Tibial artery (tissue), 4 donors: ENCODE measurements around the gene PPL.

Experiments used
- DNase-seq, 2 donors: peaks; one replicate each; pipeline ENCODE4 v3.0.0-alpha.2; 2019
- H3K27ac ChIP-seq, 2 donors: fragments of 200-600 bp; sonication (generic) in 1 of 2; 1 replicate in 1 of 2; 2 replicates in 1 of 2; pipeline ENCODE4 v1.5.1; 2018 to 2019; ENCODE audit warnings: mild to moderate bottlenecking in 1 of 2
- H3K27me3 ChIP-seq, 2 donors: fragments of 200-600 bp; sonication (generic) in 1 of 2; one replicate each; pipeline versions ENCODE4 v1.5.1 to v1.6.0; 2016 to 2019
- H3K36me3 ChIP-seq, 3 donors: fragments of 200-600 bp; sonication (generic) in 2 of 3; one replicate each; pipeline ENCODE4 v1.5.1; 2016 to 2019; ENCODE audit warnings: mild to moderate bottlenecking in 2 of 3
- H3K4me1 ChIP-seq, 4 donors: fragments of 200-600 bp; sonication (generic) in 2 of 4; 1 replicate in 3 of 4; 2 replicates in 1 of 4; pipeline ENCODE4 v1.5.1; 2016 to 2019
- H3K4me3 ChIP-seq, 2 donors: fragments of 200-600 bp; sonication (generic) in 1 of 2; 1 replicate in 1 of 2; 2 replicates in 1 of 2; pipeline ENCODE4 v1.5.1; 2018 to 2019; ENCODE audit warnings: mild to moderate bottlenecking in 2 of 2
- H3K9me3 ChIP-seq, 3 donors: fragments of 200-600 bp; sonication (generic) in 1 of 3; one replicate each; pipeline ENCODE4 v1.5.1; 2016 to 2019
- CTCF ChIP-seq, 2 experiments: fragments of 200-600 bp in 1 of 2; fragments of 450-650 bp in 1 of 2; IDR thresholded peaks; one replicate each; pipeline ENCODE4 v1.5.1; 2017 to 2019; ENCODE audit warnings: antibody characterized with exemption in 2 of 2, mild to moderate bottlenecking in 1 of 2, moderate library complexity in 1 of 2
- intact Hi-C: fragments of 100-400 bp; cut with DNase I; formaldehyde crosslinking; loops from one replicate; pipeline ENCODE4 v1.15.0; 2023; ENCODE audit warnings: low total_unique reads

Gene PPL

GRCh38 chr16:4936991-4937781 is at the start of gene PPL:
Gene PPL, minus strand, starts transcription at chr16:4937148. Its CDS starts 103 bp downstream, at chr16:4937045.
- DNase-seq, result peak; percentile 61 to 82
- peak within 1 kb of the TSS; percentile 60 to 74 for H3K27ac ChIP-seq

GRCh38 chr16:4984174-4984990 is 47.4 kb upstream of the PPL start:
- no peak overlapping the region for H3K27ac ChIP-seq
- H3K36me3 ChIP-seq, result no peaks in the 10 kb centered on the region
- H3K27me3 ChIP-seq, result peaks cover 0 to 32% of the 10 kb centered on the region in 2 donors
- no peak for DNase-seq
- peaks cover 0 to 6% (median 0%) of the 10 kb centered on the region in 3 donors for H3K9me3 ChIP-seq
- peaks cover 0 to 4% (median 0%) of the 10 kb centered on the region in 4 donors for H3K4me1 ChIP-seq
- TF ChIP-seq CTCF (IDR thresholded peaks at IDR 0.05), result no peak
- H3K4me3 ChIP-seq, result no peak overlapping the region
- intact Hi-C loops, result no loop called here

More at GRCh38 chr16:4936991-4937781, at the start of gene PPL:
- peak within 1 kb of the TSS; percentile 59 to 62 for H3K4me3 ChIP-seq
- H3K4me1 ChIP-seq, result peaks cover 0 to 45% (median 36%) of the 10 kb centered on the region in 4 donors
- H3K27me3 ChIP-seq, result peaks cover 0 to 33% of the 10 kb centered on the region in 2 donors
- TF ChIP-seq CTCF (IDR thresholded peaks at IDR 0.05), result no peak
- no peaks in the 10 kb centered on the region for H3K9me3 ChIP-seq
- intact Hi-C loops, result no loop called here
- H3K36me3 ChIP-seq, result no peaks in the 10 kb centered on the region

GRCh38 chr16:4982056-4982867 is 45.3 kb upstream of the PPL start:
- no peak for DNase-seq
- Histone ChIP-seq H3K27me3 (peaks cover 0 to 11% of the 10 kb centered on the region in 2 donors), H3K27ac (no peak overlapping the region), H3K4me3 (no peak overlapping the region), H3K4me1 (no peaks in the 10 kb centered on the region), H3K36me3 (no peaks in the 10 kb centered on the region), H3K9me3 (peaks cover 0 to 6% (median 0%) of the 10 kb centered on the region in 3 donors)
- intact Hi-C loops, result no loop called here
- no peak for TF ChIP-seq CTCF (IDR thresholded peaks at IDR 0.05)

GRCh38 chr16:4981473-4981872 is 44.5 kb upstream of the PPL start:
- Histone ChIP-seq H3K27me3 (peaks cover 0 to 3% of the 10 kb centered on the region in 2 donors), H3K9me3 (peaks cover 0 to 7% (median 0%) of the 10 kb centered on the region in 3 donors), H3K36me3 (no peaks in the 10 kb centered on the region), H3K4me3 (no peak overlapping the region), H3K27ac (no peak overlapping the region), H3K4me1 (no peaks in the 10 kb centered on the region)
- no peak for DNase-seq
- TF ChIP-seq CTCF (IDR thresholded peaks at IDR 0.05), result no peak
- intact Hi-C loops, result no loop called here

- H3K36me3 ChIP-seq, result no peaks in the 10 kb centered on the region
Measured at GRCh38 chr16:4980691-4981090, 43.7 kb upstream of the PPL start.

More at GRCh38 chr16:4980691-4981090, 43.7 kb upstream of the PPL start:
- Histone ChIP-seq H3K4me3 (no peak overlapping the region), H3K9me3 (peaks cover 0 to 10% (median 0%) of the 10 kb centered on the region in 3 donors), H3K27ac (no peak overlapping the region), H3K4me1 (no peaks in the 10 kb centered on the region), H3K27me3 (no peaks in the 10 kb centered on the region)
- TF ChIP-seq CTCF (IDR thresholded peaks at IDR 0.05), result no peak
- no peak for DNase-seq
- intact Hi-C loops, result no loop called here
